Effector CD4-positive, alpha-beta T cell (primary cell): Measurements from ENCODE around the gene DLX4.

Experiments
- DNase-seq: peaks from one replicate; pipeline ENCODE4 v3.0.0-alpha.2; 2020

DLX4 gene

GRCh38 chr17:50020841-50021599, 52.0 kb downstream of the DLX4 start:
- DNase-seq, result no peak

DNA sequence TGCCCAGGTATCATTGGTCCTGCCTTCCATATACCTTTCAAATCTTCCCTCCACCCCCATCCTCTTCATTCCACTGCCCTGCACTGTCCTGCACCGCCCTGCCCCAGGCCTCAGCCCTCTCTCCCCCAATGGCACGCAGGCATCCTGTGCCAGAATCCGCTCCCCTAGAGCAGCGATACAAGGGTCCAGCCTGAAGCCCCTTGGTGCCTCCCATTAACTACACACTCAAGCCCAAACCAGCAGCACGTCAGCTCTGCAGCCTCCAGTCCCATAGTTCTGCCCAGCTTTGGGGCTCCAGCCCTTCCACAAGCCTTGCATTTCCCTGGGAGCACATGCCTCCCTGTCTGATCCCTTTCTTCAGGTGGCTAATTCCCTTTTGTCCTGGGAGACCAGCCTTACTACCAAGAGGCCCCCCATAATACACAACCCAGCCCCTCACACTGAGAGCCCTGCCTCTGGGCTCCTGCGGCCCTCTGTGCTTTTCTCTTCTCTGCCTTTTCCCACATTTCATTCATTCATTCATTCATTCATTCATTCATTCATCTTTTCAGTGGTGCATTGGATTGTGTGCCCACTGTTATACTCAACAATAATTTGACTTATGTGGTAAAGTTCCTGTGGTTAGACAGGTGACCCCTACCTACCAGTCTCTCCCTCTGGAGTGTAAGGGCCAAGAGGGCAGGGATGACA, 52.8 kb downstream of the DLX4 start:
- no peak for DNase-seq

GRCh38 chr17:50022463-50023130, 53.6 kb downstream of the DLX4 start:
- DNase-seq, result no peak

DNA sequence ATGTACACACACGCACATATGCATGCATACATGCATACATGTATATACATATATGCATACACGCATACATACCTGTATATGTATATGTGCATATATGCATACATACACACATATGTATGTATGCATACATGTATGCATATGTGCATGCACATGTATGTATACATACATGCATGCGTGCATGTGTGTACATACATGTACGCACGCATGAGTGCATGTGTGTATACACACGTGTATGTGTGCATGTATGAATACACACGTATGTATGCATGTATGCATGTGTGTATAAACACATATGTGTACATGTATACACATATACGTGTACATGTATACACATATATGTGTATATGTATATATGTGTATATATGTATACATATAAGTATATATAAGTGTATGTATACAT, 54.5 kb downstream of the DLX4 start:
- no peak for DNase-seq
